CD4-positive, alpha-beta T cell treated with Interleukin-15 for 1 hour (primary cell): ENCODE measurements around the gene SLC9A6.
"Not testable (repeated sequence)": the region's sequence is repeated elsewhere in the genome, so short reads cannot be mapped to it uniquely, and the experiment has no call there.

ENCODE experiments used
- DNase-seq: peaks from one replicate; pipeline ENCODE4 v3.0.0-alpha.2; 2020

SLC9A6 gene

GRCh38 chrX:136030303-136031191, 45.3 kb downstream of the SLC9A6 start:
- no peak for DNase-seq

- no peak for DNase-seq
Observed at GRCh38 chrX:136031626-136032025, 46.4 kb downstream of the SLC9A6 start.

GRCh38 chrX:136032370-136032769, 47.1 kb downstream of the SLC9A6 start:
- DNase-seq, result no peak

- DNase-seq, result no peak
Observed at GRCh38 chrX:136034668-136035067, 49.4 kb downstream of the SLC9A6 start.

- DNase-seq, result no peak
Observed at GRCh38 chrX:136035663-136036062, 50.4 kb downstream of the SLC9A6 start.

GRCh38 chrX:136039485-136039884, 54.2 kb downstream of the SLC9A6 start:
- no peak for DNase-seq

- DNase-seq, result no peak
Observed at GRCh38 chrX:136039968-136040367, 54.7 kb downstream of the SLC9A6 start.

GRCh38 chrX:136041254-136041812, 56.1 kb downstream of the SLC9A6 start:
- DNase-seq, result no peak

- no peak for DNase-seq
Observed at GRCh38 chrX:136045008-136045407, 59.8 kb downstream of the SLC9A6 start.

- no peak for DNase-seq
Observed at GRCh38 chrX:136046295-136047015, 61.2 kb downstream of the SLC9A6 start.

GRCh38 chrX:136047016-136047642, 61.9 kb downstream of the SLC9A6 start:
- no peak for DNase-seq

GRCh38 chrX:136047969-136048368, 62.7 kb downstream of the SLC9A6 start:
- no peak for DNase-seq

GRCh38 chrX:136048446-136048845, 63.2 kb downstream of the SLC9A6 start:
- DNase-seq, result no peak

- DNase-seq, result no peak
Observed at GRCh38 chrX:136049608-136050007, 64.4 kb downstream of the SLC9A6 start.

- not testable (repeated sequence) for DNase-seq
Observed at GRCh38 chrX:136050875-136051274, 65.6 kb downstream of the SLC9A6 start.

GRCh38 chrX:136051611-136052010, 66.4 kb downstream of the SLC9A6 start:
- no peak for DNase-seq

- no peak for DNase-seq
Observed at GRCh38 chrX:136055651-136056221, 70.5 kb downstream of the SLC9A6 start.

GRCh38 chrX:136057567-136057966, 72.3 kb downstream of the SLC9A6 start:
- DNase-seq, result no peak

GRCh38 chrX:136059350-136059749, 74.1 kb downstream of the SLC9A6 start:
- no peak for DNase-seq

- DNase-seq, result no peak
Observed at GRCh38 chrX:136061286-136061685, 76.1 kb downstream of the SLC9A6 start.

- no peak for DNase-seq
Observed at GRCh38 chrX:136061696-136062095, 76.5 kb downstream of the SLC9A6 start.

- no peak for DNase-seq
Observed at GRCh38 chrX:136063340-136064079, 78.3 kb downstream of the SLC9A6 start.
